H1 (cell line): Measurements from ENCODE around the gene PCED1B. TPM values are rescaled to one million over a fixed set of nuclear protein-coding genes. Genes with fewer than 3 reads are reported as not detected.

ENCODE experiments used
- BCL11A ChIP-seq, 2 experiments: IDR thresholded peaks; one replicate each; pipeline ENCODE4 v1.6.1; 2011; ENCODE audit warnings: low read depth in 2 of 2, low read length in 2 of 2, mild to moderate bottlenecking in 2 of 2
- CBX5 ChIP-seq: fragments of 300-800, 300-1000 bp; sonication (generic); IDR thresholded peaks from 2 replicates; pipeline ENCODE4 v1.7.1; 2016; ENCODE audit warnings: antibody characterized with exemption, low read length, low read depth
- polyA plus RNA-seq, 7 experiments: library from polyadenylated mRNA; depleted of rRNA in 3 of 7; stranded (reverse) in 5 of 7; unstranded in 2 of 7; fragments of >200 nt in 5 of 7; fragments of 200-250 nt in 2 of 7; gene quantifications; 1 replicate in 5 of 7; 2 replicates in 1 of 7; 4 replicates in 1 of 7; pipeline versions ENCODE4 v1.2.1 to v1.2.3, GENCODE V29; 2011 to 2013; ENCODE audit warnings: missing spikeins in 2 of 7, mixed read lengths in 2 of 7
- total RNA-seq: library from RNA; stranded (reverse); fragmentation: NEBNext Ultra II Directional; extraction: Animal tissue kit (Norgen Biotek cat#: 25700); gene quantifications from 2 replicates; pipeline ENCODE4 v1.2.1, GENCODE V29; 2021
- TF ChIP-seq, protein P1 (sequence below): fragments of 300-600 bp; sonication (generic); IDR thresholded peaks from 2 replicates; pipeline ENCODE4 v1.7.1; 2012; ENCODE audit warnings: low read length, moderate library complexity, mild to moderate bottlenecking, inconsistent platforms; ENCODE audit not compliant: insufficient replicate concordance

Gene PCED1B
- total and polyA plus RNA-seq, 2 of the 8 experiments (the other 6 are each of a cell fraction or from before 2014, with no cell fraction given) = 4.7 to 5.4 TPM

DNA sequence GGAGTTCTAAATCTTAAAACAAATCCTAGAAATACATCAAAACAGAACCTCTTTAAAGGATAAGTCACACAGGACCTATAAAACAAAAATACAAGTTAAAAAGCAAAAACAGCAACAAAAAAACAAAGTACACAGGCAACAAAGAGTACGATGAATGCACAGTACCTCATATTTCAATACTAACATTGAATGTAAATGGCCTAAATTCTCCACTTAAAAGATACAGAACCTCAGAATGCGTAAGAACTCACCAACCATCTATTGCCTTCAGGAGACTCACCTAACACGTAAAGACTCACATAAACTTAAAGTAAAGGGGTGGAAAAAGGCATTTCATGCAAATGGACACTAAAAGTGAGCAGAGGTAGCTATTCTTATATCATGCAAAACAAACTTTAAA, 172.5 kb downstream of the PCED1B start (continued):
- TF ChIP-seq, protein P1, sequence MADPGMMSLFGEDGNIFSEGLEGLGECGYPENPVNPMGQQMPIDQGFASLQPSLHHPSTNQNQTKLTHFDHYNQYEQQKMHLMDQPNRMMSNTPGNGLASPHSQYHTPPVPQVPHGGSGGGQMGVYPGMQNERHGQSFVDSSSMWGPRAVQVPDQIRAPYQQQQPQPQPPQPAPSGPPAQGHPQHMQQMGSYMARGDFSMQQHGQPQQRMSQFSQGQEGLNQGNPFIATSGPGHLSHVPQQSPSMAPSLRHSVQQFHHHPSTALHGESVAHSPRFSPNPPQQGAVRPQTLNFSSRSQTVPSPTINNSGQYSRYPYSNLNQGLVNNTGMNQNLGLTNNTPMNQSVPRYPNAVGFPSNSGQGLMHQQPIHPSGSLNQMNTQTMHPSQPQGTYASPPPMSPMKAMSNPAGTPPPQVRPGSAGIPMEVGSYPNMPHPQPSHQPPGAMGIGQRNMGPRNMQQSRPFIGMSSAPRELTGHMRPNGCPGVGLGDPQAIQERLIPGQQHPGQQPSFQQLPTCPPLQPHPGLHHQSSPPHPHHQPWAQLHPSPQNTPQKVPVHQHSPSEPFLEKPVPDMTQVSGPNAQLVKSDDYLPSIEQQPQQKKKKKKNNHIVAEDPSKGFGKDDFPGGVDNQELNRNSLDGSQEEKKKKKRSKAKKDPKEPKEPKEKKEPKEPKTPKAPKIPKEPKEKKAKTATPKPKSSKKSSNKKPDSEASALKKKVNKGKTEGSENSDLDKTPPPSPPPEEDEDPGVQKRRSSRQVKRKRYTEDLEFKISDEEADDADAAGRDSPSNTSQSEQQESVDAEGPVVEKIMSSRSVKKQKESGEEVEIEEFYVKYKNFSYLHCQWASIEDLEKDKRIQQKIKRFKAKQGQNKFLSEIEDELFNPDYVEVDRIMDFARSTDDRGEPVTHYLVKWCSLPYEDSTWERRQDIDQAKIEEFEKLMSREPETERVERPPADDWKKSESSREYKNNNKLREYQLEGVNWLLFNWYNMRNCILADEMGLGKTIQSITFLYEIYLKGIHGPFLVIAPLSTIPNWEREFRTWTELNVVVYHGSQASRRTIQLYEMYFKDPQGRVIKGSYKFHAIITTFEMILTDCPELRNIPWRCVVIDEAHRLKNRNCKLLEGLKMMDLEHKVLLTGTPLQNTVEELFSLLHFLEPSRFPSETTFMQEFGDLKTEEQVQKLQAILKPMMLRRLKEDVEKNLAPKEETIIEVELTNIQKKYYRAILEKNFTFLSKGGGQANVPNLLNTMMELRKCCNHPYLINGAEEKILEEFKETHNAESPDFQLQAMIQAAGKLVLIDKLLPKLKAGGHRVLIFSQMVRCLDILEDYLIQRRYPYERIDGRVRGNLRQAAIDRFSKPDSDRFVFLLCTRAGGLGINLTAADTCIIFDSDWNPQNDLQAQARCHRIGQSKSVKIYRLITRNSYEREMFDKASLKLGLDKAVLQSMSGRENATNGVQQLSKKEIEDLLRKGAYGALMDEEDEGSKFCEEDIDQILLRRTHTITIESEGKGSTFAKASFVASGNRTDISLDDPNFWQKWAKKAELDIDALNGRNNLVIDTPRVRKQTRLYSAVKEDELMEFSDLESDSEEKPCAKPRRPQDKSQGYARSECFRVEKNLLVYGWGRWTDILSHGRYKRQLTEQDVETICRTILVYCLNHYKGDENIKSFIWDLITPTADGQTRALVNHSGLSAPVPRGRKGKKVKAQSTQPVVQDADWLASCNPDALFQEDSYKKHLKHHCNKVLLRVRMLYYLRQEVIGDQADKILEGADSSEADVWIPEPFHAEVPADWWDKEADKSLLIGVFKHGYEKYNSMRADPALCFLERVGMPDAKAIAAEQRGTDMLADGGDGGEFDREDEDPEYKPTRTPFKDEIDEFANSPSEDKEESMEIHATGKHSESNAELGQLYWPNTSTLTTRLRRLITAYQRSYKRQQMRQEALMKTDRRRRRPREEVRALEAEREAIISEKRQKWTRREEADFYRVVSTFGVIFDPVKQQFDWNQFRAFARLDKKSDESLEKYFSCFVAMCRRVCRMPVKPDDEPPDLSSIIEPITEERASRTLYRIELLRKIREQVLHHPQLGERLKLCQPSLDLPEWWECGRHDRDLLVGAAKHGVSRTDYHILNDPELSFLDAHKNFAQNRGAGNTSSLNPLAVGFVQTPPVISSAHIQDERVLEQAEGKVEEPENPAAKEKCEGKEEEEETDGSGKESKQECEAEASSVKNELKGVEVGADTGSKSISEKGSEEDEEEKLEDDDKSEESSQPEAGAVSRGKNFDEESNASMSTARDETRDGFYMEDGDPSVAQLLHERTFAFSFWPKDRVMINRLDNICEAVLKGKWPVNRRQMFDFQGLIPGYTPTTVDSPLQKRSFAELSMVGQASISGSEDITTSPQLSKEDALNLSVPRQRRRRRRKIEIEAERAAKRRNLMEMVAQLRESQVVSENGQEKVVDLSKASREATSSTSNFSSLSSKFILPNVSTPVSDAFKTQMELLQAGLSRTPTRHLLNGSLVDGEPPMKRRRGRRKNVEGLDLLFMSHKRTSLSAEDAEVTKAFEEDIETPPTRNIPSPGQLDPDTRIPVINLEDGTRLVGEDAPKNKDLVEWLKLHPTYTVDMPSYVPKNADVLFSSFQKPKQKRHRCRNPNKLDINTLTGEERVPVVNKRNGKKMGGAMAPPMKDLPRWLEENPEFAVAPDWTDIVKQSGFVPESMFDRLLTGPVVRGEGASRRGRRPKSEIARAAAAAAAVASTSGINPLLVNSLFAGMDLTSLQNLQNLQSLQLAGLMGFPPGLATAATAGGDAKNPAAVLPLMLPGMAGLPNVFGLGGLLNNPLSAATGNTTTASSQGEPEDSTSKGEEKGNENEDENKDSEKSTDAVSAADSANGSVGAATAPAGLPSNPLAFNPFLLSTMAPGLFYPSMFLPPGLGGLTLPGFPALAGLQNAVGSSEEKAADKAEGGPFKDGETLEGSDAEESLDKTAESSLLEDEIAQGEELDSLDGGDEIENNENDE = no peak
- no peak for TF ChIP-seq BCL11A (IDR thresholded peaks at IDR 0.05; ENCODE audit: low read depth in 2 of 2, low read length in 2 of 2)
- TF ChIP-seq CBX5 = no peak
